ENCODE data around the gene PRDM8. TPM values are rescaled to one million over a fixed set of nuclear protein-coding genes. Genes with fewer than 3 reads are reported as not detected.

PRDM8 gene
- total RNA-seq, 2 experiments from 2014 or later: 1.4 to 1.6 TPM

DNA sequence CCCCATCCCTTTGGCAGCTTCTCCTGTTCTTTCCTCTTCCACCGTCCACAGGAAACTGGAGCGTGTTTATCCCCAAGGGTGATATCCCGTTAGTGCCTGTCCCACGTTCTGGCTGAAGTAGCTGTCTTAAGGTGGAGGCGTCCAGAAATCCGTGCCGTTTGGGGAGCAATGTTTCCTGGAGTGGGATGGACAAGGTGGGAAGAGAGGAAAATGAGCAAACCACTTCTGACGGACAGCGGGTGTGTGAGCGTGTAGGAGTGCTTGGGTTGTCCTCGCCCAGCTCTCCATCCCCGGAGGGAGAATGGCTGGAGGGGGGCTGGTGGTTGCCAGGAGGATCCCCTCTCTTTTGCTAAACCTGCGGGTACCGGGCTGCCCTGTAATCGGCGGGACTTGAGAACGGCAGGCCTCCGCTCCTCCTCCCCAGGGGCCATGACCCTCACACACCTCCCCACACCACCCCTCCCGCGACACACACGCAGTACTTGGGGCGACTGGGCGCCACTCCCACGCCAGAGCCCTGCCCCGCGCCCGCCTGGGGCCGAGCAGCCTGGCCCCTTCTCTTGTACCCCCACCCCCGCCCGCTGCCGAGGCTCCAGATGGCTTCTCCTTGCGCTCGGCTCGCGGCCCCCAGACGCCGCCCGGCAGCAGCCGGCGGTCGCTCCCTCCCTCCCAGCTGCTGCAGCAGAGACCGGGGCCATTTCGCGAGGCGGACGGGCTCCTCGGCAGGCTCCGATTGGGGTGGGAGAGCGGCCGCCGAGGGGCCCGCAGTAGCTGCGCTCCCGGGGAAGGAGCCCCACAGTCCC is 13.9 kb upstream of the PRDM8 start:
- peak overlapping the region; percentile 82 for H3K4me3 Mint-ChIP-seq
- CTCF ChIA-PET: interaction anchor here (0.5 to 10.3 kb wide), 19 partner anchors 12 to 848 kb away, joined by 3 to 105 read pairs (median 4); partner anchors contain the start of genes ANTXR2, FGF5 and PRDM8
- intact Hi-C loops (cut with DNase I, micrococcal nuclease): loop anchor here (1.0 to 10.0 kb wide), 14 partner anchors 19 to 1409 kb away; partner anchors contain the start of genes ANTXR2 (in 1 of the 2) and BMP2K (in 1 of the 2)
- H3K4me1 Mint-ChIP-seq: peaks cover 45% of the 10 kb centered on the region
- ATAC-seq: peak; percentile 28
- peaks cover 18% of the 10 kb centered on the region for H3K9me3 Mint-ChIP-seq (ENCODE audit: low read depth)
- peaks cover 19% of the 10 kb centered on the region for H3K27me3 Mint-ChIP-seq
- peaks cover 13% of the 10 kb centered on the region for H3K36me3 Mint-ChIP-seq (ENCODE audit: low read depth)
- peak; percentile 45 for DNase-seq
- H3K27ac Mint-ChIP-seq: peak overlapping the region; percentile 75
- POLR2A ChIA-PET: interaction anchor here (1.0 to 1.6 kb wide), 2 partner anchors 12 to 106 kb away, joined by 3 to 4 read pairs; no protein-coding TSS in a partner anchor

DNA sequence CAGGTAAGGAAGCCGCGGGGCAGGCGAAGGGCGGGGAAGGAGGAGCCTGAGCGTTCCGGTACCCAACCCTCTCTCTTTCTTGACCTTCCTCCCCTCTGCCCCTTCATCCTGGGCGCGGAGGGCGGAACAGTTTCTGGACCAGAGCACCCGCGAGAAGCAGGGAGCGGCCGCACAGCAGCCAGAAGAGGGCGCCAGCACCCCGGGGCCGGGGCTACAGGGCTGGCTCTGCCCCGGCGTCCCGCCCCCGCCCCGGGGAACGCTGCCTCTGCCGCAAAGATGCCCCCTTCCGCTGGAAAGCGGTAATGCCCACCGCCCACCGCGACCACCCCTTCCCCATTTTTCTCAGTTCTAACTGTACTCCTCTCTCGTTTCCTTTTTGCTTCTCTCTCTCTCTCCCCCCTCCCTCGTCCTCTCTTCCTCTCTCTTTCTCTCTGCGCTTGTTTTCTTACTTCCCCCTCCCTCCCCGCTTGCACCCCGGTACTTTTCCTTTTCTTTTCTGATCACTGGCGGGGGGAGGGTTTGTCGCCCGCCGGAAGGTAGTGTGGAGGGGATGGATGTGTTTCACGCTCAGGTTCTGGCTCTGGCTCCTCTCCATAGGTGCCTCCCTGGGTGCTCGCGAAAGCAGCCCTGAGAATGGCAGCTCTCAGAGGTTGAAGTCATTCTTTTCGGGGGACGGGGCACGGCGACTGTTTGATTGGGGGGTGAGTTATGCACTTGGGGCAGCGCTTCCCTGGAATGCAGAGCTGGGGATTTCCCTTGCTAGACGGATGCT is 13.1 kb upstream of the PRDM8 start:
- H3K9me3 Mint-ChIP-seq (ENCODE audit: low read depth): peaks cover 13% of the 10 kb centered on the region
- DNase-seq: peak; percentile 96
- peaks cover 7% of the 10 kb centered on the region for H3K36me3 Mint-ChIP-seq (ENCODE audit: low read depth)
- peak overlapping the region; percentile 82 for H3K4me3 Mint-ChIP-seq
- ATAC-seq: peak; percentile 82
- peak overlapping the region; percentile 90 for H3K27ac Mint-ChIP-seq
- H3K27me3 Mint-ChIP-seq: peaks cover 19% of the 10 kb centered on the region
- intact Hi-C loops (cut with DNase I, micrococcal nuclease): loop anchor here (1.0 to 10.0 kb wide), 13 partner anchors 18 to 1409 kb away; partner anchors contain the start of genes ANTXR2 (in 1 of the 2) and BMP2K (in 1 of the 2)
- H3K4me1 Mint-ChIP-seq: peaks cover 45% of the 10 kb centered on the region
- CTCF ChIA-PET: interaction anchor here (0.6 to 10.3 kb wide), 23 partner anchors 11 to 570 kb away, joined by 3 to 105 read pairs (median 4); partner anchors contain the start of genes ANTXR2, FGF5 and PRDM8
- POLR2A ChIA-PET: interaction anchor here (0.7 to 1.0 kb wide), 2 partner anchors 12 to 18 kb away, joined by 3 read pairs; no protein-coding TSS in a partner anchor

DNA sequence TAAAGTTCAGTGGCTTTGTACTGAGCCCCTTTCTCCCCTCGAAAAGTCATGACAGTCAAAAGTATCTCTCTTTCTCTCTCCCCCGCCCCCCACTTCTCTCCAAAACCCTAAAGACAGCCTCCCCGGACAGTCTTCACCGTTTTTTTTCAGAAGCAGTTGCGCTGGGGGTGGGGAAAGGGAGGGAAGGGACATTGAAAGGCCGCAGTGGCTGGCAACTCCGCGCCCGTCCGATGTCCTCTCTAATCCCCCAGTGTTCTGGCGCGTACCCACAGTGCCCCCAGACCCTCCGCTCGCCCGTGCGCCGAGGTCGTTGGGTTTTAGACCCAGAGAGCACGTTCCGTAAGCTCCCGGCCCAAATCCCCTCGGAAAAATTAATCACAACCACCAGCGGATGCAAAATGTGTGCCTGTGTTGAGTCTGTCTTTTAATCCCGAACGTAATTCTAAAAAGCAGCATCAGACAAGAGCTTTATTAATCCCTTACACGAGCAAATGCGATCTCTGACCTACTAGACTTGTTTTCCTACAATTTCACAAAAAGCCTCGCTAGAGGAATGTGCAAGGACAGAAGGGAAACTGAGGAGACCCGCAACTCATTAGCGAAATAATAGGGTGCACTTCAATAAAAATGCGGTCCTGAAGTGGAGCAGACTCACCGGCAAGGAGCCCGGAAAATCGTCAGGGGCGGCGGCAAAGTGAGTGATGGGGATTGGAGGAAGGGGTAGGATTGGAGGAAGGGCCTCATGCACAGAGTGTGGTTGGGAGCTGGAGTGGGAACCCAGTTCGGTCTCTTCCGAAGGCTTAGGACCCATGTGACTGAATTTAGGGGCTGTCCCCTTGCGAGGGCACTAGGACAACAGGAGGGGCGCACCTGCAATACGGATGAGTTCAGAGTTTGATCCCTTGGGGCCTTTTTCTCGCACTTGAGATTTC is 12.2 kb upstream of the PRDM8 start:
- intact Hi-C loops (cut with DNase I, micrococcal nuclease): loop anchor here (1.0 to 10.0 kb wide), 13 partner anchors 17 to 1410 kb away; partner anchors contain the start of genes ANTXR2 (in 1 of the 2) and BMP2K (in 1 of the 2)
- ChIA-PET POLR2A (interaction anchor here (0.7 kb wide), 2 partner anchors 18 to 719 kb away, joined by 3 read pairs; no protein-coding TSS in a partner anchor), CTCF (interaction anchor here (0.7 to 10.3 kb wide), 16 partner anchors 9 to 570 kb away, joined by 3 to 105 read pairs (median 4); partner anchors contain the start of gene PRDM8)
- Mint-ChIP-seq H3K27ac (peak overlapping the region; percentile 90), H3K4me1 (peaks cover 42% of the 10 kb centered on the region), H3K4me3 (peak overlapping the region; percentile 82), H3K9me3 (ENCODE audit: low read depth) (peaks cover 5% of the 10 kb centered on the region), H3K36me3 (ENCODE audit: low read depth) (no peaks in the 10 kb centered on the region), H3K27me3 (peaks cover 19% of the 10 kb centered on the region)
- ATAC-seq: no peak
- DNase-seq: no peak

DNA sequence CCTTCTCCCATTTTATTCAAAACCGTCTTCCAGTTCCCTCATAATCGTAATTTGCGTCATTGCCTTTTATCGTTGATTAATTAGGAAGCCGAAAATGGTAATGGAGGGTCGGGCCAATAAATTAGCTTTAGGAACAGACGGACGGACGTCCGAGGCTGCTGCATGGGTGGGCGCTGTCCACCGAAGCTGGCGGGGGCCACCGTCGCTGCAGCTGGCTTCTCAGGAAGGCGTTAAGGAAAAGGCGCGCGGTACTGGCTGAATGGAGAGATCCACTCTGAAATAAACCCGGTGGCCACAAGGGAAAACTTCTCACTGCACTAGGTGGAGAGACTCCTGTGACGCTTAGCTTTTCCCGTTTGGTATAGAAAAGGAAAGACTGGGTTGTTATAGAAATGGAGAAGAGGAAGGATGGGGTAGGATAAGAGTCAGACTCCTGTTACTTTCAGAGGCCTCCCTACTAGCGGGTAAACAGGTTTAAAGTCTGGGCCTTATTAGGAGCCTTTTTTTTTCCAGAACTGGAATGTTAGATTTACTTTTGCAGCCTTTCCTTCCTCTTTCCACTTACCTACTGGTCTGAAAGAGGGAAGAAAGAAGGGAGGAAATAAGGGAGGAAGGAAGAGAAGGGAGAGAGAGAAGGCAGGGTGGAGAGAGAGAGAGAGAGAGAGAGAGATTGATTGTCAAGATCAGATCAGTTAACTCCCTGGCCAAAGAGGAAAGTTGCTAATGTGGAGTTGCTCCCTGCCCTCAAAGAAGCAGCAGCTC is 11.3 kb upstream of the PRDM8 start:
- H3K4me3 Mint-ChIP-seq: peak overlapping the region; percentile 82
- CTCF ChIA-PET: interaction anchor here (0.7 to 10.3 kb wide), 10 partner anchors 10 to 127 kb away, joined by 3 to 105 read pairs (median 4); partner anchors contain the start of gene PRDM8
- intact Hi-C loops (cut with DNase I, micrococcal nuclease): loop anchor here (2.0 to 10.0 kb wide), 3 partner anchors 17 to 1411 kb away; partner anchors contain the start of gene BMP2K (in 1 of the 2)
- DNase-seq: no peak
- no peak overlapping the region for H3K27ac Mint-ChIP-seq
- peaks cover 34% of the 10 kb centered on the region for H3K4me1 Mint-ChIP-seq
- H3K27me3 Mint-ChIP-seq: peaks cover 19% of the 10 kb centered on the region
- ATAC-seq: no peak
- H3K36me3 Mint-ChIP-seq (ENCODE audit: low read depth): no peaks in the 10 kb centered on the region
- POLR2A ChIA-PET: interaction anchor here (0.7 kb wide), 1 partner anchor 719 kb away, joined by 3 read pairs; no protein-coding TSS in a partner anchor
- H3K9me3 Mint-ChIP-seq (ENCODE audit: low read depth): no peaks in the 10 kb centered on the region

DNA sequence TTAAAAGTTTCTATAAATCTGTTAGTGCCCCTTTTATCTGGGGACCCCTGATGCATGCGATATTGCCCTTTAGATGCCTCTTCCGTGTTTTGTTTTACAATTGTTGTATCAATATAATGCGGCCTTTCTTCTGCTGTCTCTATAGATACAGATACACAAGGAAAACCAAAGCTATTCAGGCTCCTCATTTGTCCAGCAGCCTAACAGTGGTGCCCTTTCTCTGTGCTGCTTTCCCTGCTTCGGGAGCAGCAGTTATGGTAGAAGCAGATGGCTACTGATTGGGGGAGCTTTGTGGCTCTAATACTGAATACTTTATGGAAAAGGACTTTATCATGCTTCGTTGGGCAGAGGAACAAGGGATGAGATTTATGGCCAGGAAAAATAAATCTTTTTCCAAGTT is 10.6 kb upstream of the PRDM8 start:
- intact Hi-C loops (cut with DNase I, micrococcal nuclease): loop anchor here in 1 of 2 experiments (10.0 kb wide), 2 partner anchors 1308 to 1412 kb away; partner anchors contain the start of gene BMP2K
- Mint-ChIP-seq H3K4me1 (peaks cover 30% of the 10 kb centered on the region), H3K27ac (no peak overlapping the region), H3K36me3 (ENCODE audit: low read depth) (no peaks in the 10 kb centered on the region), H3K4me3 (no peak overlapping the region), H3K27me3 (peaks cover 19% of the 10 kb centered on the region), H3K9me3 (ENCODE audit: low read depth) (no peaks in the 10 kb centered on the region)
- POLR2A ChIA-PET: interaction anchor here (1.3 kb wide), 1 partner anchor 9 kb away, joined by 4 read pairs; no protein-coding TSS in a partner anchor
- no peak for DNase-seq
- ATAC-seq: no peak
- CTCF ChIA-PET: interaction anchor here (0.8 to 10.3 kb wide), 3 partner anchors 9 to 34 kb away, joined by 3 to 105 read pairs (median 11); partner anchors contain the start of gene PRDM8

DNA sequence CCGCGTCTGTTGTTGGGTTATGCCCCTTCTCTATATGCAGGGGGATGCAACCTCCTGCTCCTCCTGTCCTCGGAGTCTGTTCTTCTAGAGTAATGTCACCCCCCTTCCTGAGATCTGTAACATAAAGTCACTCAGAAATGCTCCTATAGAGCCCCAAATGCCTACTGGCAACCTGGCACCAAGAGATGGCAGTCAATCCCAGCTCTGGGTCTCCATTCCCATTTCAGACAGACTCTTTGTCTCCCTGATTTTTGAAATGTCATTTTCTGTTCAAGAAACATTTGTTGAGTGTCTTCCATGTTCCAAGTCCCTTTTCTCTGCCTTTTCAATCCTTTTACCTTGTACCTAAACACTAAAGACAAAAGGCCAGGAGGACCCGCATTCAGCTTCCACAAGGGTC is 9.6 kb upstream of the PRDM8 start:
- POLR2A ChIA-PET: interaction anchor here (1.3 kb wide), 1 partner anchor 8 kb away, joined by 4 read pairs; no protein-coding TSS in a partner anchor
- peaks cover 20% of the 10 kb centered on the region for H3K4me1 Mint-ChIP-seq

DNA sequence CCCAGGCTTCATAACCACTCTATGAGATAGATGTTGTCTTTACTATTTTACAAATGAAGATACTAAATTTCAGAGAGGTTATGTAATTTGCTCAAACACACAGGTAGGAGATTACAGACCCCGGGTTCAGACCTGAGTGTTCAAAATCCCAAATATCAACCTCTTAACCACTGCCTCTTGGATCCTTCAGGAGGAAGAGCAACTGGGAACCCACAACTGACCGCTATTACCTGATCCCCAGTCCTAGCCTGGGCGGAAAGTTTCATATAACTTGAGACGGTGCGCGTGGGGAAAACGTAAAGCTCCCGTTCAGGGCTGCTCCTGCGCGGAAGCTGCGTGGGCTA is 8.9 kb upstream of the PRDM8 start:
- Mint-ChIP-seq H3K27me3 (peaks cover 16% of the 10 kb centered on the region), H3K9me3 (ENCODE audit: low read depth) (no peaks in the 10 kb centered on the region), H3K36me3 (ENCODE audit: low read depth) (no peaks in the 10 kb centered on the region), H3K4me3 (no peak overlapping the region), H3K27ac (no peak overlapping the region), H3K4me1 (peaks cover 12% of the 10 kb centered on the region)
- intact Hi-C loops (cut with DNase I, micrococcal nuclease): loop anchor here in 1 of 2 experiments (10.0 kb wide), 2 partner anchors 1306 to 1414 kb away; partner anchors contain the start of gene BMP2K
- no peak for DNase-seq
- POLR2A ChIA-PET: no interaction called here
- CTCF ChIA-PET: interaction anchor here (1.5 to 10.3 kb wide), 2 partner anchors 12 to 16 kb away, joined by 7 to 105 read pairs; partner anchors contain the start of gene PRDM8
- ATAC-seq: no peak

More for the DNA sequence above, 9.6 kb upstream of the PRDM8 start:
- no peaks in the 10 kb centered on the region for H3K9me3 Mint-ChIP-seq (ENCODE audit: low read depth)
- peaks cover 14% of the 10 kb centered on the region for H3K27me3 Mint-ChIP-seq
- no peak overlapping the region for H3K27ac Mint-ChIP-seq
- intact Hi-C loops (cut with DNase I, micrococcal nuclease): loop anchor here in 1 of 2 experiments (10.0 kb wide), 2 partner anchors 1307 to 1413 kb away; partner anchors contain the start of gene BMP2K
- H3K4me3 Mint-ChIP-seq: no peak overlapping the region
- H3K36me3 Mint-ChIP-seq (ENCODE audit: low read depth): no peaks in the 10 kb centered on the region
- CTCF ChIA-PET: interaction anchor here (1.5 to 10.3 kb wide), 2 partner anchors 12 to 15 kb away, joined by 7 to 105 read pairs; partner anchors contain the start of gene PRDM8
- DNase-seq: no peak
- no peak for ATAC-seq

DNA sequence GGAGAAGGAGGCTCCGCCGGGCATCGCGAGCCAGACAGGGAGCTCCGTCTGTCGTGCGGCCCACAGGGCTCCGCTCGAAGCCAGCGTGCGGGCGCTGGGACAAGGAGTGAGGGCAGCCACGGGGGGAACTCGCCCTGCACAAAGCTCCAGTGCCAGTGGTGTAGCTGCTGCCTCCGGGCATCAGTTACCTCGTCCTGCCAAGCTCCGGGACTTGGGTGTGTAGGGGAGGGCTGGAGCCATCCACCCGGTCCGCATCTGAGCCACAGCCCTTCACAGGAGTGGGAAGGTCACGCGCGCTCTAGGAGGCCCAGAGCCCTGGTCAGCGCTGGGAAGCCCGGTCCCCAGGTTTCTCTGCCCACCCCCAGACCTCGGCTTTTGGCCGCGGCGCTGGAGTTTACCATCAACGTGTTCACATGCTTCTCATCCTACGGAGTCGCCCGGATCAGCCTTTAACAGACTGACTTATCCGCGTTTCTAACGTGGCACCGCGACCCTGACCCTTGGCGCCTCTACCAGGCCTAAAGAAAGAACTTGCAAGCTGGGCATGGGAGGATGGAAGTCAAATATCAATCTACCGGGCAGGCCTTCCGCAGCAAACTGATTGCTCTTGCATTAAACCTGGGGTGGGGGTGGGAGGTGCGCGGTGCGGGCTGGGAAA is 8.4 kb upstream of the PRDM8 start:
- intact Hi-C loops (cut with DNase I, micrococcal nuclease): loop anchor here in 1 of 2 experiments (10.0 kb wide), 2 partner anchors 1306 to 1414 kb away; partner anchors contain the start of gene BMP2K
- H3K9me3 Mint-ChIP-seq (ENCODE audit: low read depth): no peaks in the 10 kb centered on the region
- ATAC-seq (no peak), DNase-seq (no peak)
- H3K27ac Mint-ChIP-seq: no peak overlapping the region
- ChIA-PET POLR2A (no interaction called here), CTCF (interaction anchor here (1.5 to 10.3 kb wide), 3 partner anchors 11 to 63 kb away, joined by 4 to 105 read pairs (median 7); partner anchors contain the start of gene PRDM8)
- peaks cover 11% of the 10 kb centered on the region for H3K4me1 Mint-ChIP-seq
- H3K27me3 Mint-ChIP-seq: peaks cover 18% of the 10 kb centered on the region
- H3K4me3 Mint-ChIP-seq: no peak overlapping the region
- no peaks in the 10 kb centered on the region for H3K36me3 Mint-ChIP-seq (ENCODE audit: low read depth)

DNA sequence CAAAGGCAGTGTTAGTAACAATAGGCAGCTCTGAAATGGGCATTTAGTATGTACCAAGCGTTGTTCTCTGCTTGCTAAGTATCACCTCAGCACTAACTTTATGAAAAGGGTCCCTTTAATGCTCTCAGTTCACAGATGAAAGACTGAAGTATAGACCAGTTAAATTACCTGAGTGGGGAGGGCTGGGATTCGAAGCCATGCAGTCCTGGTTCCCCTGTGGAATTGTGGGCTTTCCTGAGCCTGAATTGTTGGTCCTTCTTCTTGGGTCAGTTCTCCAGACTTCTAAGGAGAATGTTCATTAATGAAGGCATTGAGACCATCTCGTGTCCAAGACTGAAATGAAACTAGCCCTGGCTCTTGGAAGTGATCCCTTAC is 7.7 kb upstream of the PRDM8 start:
- Mint-ChIP-seq H3K9me3 (ENCODE audit: low read depth) (no peaks in the 10 kb centered on the region), H3K4me3 (no peak overlapping the region), H3K36me3 (ENCODE audit: low read depth) (no peaks in the 10 kb centered on the region), H3K27ac (no peak overlapping the region), H3K27me3 (peaks cover 18% of the 10 kb centered on the region), H3K4me1 (peaks cover 11% of the 10 kb centered on the region)
- ChIA-PET CTCF (interaction anchor here (1.7 to 10.3 kb wide), 2 partner anchors 10 to 63 kb away, joined by 4 to 105 read pairs; partner anchors contain the start of gene PRDM8), POLR2A (no interaction called here)
- DNase-seq: no peak
- no peak for ATAC-seq
- intact Hi-C loops (cut with DNase I, micrococcal nuclease): loop anchor here in 1 of 2 experiments (10.0 kb wide), 2 partner anchors 1305 to 1415 kb away; partner anchors contain the start of gene BMP2K

Measured in activated CD4-positive, alpha-beta T cell treated with anti-CD3 and anti-CD28 coated beads for 36 hours (primary cell).